Measurements from ENCODE around the gene S100A1.
"Not testable (repeated sequence)": the region's sequence is repeated elsewhere in the genome, so short reads cannot be mapped to it uniquely, and the experiment has no call there.

The S100A1 gene

DNA sequence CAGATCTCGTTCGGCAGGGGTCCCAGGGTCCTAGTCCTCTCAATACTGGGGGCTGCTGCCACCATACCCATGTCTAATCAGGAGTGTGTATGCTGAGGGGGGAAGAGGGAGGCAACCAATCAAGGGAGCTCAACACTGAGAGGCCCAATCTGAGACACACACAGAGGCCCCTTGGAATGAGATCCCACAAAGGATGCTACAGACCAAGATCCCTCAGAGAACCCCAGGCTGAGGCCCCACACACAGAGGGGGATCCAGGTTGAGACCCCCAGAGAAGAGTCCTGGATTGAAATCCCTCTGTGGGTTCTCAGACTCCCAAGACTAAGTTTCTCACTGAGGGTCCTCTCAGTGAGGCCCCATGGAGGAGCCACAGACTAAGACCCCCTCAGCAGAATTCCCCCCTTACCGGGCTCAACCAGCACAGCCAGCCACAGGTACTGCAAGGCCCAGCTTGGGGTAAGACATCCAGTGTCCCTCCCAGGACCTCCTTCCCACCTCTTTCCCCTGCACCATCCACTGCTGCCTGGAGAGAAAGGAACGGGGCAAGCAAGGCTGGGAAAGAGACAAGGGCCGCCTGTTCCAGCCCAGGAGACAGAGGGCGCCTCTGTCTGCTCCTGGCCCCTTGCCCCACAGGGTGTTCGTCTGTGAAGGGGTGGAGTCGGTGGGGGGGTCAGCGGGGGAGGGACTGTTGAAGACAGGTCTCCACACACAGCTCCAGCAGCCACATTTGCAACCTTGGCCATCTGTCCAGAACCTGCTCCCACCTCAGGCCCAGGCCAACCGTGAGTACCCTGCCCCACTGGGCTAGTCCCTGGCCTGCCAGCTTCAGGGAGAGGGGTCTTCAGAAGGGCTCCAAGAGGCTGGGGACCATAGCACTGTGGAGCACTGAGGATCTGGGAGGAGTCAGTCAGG lies at the start of gene S100A1:
S100A1 (plus strand) TSS at position 720 of the 912 bp plus-strand sequence. CDS start 2,088 bp downstream, outside the sequence.
- no peak for DNase-seq

DNA sequence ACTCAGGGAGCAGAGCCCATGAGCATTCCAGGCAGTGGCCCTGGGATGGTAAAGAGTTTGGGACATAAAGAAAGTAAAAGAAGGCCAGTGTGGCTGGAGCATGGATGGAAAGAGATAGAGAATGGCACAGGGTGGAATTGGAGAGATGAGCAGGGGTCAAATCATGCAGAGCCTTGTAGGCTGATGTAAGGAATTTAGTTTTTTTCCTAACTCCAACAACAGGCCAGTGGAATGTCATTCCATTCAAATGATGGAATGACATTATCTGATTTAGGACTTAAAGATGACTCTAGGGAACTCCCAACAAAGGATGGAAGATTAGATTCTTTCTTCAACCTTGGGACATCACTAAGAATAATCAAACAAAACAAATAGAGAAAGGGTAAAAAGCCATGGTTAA lies 49.7 kb upstream of the S100A1 start:
- DNase-seq, result no peak

DNA sequence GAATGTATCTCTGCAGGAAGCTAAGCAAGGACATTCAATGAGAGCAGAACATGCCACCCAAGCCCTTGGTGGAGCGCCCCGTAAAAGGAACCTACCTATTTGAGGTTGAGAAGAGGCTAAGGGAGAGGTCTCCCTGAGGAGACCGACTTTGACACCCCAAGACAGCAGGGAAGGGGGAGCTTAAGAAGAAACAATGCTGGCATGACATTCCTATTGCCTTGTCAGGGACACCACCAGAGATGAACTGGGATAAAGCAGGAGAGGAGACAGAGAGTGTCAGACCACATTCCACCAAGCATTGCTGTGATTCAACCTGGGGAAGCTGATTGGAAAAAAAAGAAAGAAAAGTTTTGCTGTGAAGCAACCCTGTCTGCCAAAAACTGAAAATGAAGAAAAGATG lies 49.3 kb upstream of the S100A1 start:
- DNase-seq, result no peak

DNA sequence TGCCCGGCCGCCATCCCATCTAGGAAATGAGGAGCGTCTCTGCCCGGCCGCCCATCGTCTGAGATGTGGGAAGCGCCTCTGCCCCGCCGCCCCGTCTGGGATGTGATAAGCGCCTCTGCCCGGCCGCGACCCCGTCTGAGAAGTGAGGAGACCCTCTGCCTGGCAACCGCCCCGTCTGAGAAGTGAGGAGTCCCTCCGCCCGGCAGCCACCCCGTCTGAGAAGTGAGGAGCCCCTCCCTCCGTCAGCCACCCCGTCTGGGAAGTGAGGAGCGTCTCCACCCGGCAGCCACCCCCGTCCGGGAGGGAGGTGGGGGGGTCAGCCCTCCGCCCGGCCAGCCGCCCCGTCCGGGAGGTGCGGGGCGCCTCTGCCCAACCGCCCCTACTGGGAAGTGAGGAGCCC lies 45.4 kb upstream of the S100A1 start:
- DNase-seq, result not testable (repeated sequence)

DNA sequence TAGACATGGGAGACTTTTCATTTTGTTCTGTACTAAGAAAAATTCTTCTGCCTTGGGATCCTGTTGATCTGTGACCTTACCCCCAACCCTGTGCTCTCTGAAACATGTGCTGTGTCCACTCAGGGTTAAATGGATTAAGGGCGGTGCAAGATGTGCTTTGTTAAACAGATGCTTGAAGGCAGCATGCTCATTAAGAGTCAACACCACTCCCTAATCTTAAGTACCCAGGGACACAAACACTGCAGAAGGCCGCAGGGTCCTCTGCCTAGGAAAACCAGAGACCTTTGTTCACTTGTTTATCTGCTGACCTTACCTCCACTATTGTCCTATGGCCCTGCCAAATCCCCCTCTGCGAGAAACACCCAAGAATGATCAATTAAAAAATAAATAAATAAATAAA lies 44.7 kb upstream of the S100A1 start:
- DNase-seq, result not testable (repeated sequence)

DNA sequence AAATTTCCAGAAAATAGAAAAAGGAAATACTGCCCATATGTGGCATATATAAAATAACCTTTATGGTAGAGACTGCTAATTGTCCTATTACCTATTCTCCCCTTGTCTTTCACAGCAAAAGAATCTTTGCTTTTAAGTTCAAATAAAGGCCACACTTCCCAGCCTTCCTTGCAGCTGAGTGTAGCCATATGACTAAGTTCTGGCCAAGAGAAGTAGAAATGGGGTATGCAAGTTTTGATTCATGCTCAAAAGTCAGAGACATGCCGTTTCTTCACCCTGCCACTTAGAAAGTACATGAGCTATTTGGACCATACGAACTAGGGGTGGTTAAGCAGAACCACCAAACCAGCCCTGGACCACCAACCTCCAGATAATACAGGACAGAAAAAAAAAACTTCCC lies 44.3 kb upstream of the S100A1 start:
- no peak for DNase-seq

DNA sequence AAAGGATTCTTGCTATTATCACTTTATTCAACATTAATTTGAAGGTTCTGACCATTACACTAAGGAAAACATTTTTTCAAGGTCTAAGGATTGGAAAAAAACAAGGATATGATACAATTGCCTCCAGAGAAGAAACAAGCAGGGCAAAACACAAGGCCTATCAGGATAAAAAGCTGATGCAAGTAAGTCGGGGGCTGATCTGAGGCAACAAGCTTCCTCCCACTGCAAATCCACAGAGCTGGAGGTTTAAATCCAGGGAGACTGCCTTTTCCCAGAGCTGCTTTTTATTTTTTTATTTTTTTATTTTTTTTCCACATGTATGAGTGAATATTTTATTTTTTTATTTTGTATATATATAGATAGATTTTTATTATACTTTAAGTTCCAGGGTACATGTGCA lies 43.2 kb upstream of the S100A1 start:
- DNase-seq, result no peak

DNA sequence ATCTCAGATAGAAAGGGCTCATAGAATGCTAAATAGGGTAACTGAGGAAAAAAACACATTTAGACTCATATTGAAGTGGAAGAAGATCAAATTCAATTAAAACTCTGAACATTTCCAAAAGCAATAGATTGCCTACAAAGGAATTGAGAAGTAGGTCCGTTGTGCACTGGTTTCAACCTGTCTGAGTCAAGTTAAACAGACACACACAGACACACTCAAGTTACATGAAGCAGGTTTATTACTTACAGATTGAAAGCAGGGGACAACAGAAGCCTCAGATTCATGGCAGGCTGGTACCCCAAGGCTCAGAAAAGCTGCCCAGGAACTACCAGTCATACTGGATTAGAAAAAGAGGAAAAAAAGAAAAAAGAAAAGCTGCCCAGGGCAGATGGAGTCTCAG lies 41.9 kb upstream of the S100A1 start:
- no peak for DNase-seq

DNA sequence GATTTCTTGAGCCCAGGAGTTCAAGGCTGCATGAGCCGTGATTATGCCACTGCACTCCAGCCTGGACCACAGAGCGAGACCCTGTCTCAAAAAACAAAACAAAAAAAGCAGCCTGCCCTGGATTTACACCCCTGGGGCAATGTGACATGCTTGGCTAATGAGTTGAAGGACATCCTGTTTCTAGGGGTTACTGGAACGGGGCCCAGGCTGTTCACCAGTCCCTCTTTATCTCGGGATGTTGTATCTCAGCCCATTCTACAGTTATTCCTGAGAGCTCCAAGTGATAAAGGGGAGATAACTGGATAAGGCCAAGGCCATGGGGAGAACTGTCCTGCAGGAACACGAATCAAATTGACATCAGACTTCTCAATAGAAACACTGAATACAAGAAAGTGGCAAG lies 40.9 kb upstream of the S100A1 start:
- DNase-seq, result no peak

DNA sequence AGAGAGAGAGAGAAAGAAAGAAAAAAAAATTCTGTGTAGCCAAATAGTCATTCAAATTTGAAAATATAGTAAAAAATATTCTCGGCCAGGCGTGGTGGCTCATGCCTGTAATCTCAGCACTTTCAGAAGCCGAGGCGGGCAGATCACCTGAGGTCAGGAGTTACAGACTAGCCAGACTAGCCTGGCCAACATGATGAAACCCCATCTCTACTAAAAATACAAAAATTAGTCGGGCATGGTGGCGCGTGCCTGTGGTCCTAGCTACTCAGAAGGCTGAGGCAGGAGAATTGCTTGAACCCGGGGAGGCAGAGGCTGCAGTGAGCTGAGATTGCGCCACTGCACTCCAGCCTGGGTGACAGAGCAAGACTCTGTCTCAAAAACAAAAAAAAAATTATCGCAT lies 40.2 kb upstream of the S100A1 start:
- not testable (repeated sequence) for DNase-seq

DNA sequence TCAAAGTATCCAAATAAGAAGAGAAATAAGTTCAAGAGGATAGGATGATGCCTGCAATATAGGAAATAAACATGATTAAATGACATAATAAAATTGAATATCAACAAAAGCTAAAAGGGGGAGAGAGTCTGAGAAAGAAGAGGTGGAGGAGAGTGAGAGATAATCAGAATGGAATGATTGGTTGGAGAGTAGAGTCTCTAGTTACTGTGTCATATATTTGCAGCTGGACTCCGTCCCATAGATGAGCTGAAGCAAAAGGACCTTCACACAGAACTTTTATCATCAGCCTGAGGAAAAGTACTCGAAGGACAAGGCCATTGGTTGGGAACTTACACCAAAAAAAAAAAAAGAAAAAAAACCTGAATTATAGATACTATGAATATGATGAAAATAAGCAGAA lies 39.8 kb upstream of the S100A1 start:
- no peak for DNase-seq

DNA sequence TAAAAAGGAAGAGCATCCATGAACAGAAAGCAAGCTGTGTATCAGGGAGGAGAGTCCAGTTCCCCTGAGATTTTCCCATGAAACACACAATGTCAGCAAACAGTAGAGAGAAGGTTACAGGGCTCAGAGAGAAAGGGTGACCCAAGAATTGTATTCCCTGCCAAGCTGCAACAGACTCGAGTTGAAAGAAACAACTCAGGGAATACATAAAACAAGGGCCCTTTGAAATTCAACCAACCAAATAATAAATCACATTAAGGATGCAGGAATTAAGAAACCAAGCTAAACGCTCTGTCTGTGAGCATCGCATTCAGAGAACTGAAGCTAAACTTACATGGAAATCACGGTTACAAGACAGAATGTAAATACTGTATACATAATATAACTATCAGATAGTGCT lies 35.5 kb upstream of the S100A1 start:
- DNase-seq, result no peak

DNA sequence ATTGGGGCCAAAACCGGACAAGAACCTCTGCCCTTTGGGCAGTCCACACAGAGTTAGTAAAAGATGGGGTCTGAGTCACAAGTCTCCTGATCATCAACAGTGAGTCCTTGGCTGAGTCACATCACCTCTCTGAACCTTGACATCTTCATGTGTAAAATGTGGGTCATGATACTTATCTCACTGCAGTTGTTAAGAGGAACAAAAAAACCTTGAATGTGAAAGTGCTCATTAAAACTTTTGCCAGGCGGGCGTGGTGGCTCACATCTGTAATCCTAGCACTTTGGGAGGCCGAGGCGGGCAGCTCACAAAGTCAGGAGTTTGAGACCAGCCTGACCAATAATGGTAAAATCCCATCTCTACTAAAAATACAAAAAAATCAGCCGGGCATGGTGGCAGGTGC lies 31.0 kb upstream of the S100A1 start:
- no peak for DNase-seq

DNA sequence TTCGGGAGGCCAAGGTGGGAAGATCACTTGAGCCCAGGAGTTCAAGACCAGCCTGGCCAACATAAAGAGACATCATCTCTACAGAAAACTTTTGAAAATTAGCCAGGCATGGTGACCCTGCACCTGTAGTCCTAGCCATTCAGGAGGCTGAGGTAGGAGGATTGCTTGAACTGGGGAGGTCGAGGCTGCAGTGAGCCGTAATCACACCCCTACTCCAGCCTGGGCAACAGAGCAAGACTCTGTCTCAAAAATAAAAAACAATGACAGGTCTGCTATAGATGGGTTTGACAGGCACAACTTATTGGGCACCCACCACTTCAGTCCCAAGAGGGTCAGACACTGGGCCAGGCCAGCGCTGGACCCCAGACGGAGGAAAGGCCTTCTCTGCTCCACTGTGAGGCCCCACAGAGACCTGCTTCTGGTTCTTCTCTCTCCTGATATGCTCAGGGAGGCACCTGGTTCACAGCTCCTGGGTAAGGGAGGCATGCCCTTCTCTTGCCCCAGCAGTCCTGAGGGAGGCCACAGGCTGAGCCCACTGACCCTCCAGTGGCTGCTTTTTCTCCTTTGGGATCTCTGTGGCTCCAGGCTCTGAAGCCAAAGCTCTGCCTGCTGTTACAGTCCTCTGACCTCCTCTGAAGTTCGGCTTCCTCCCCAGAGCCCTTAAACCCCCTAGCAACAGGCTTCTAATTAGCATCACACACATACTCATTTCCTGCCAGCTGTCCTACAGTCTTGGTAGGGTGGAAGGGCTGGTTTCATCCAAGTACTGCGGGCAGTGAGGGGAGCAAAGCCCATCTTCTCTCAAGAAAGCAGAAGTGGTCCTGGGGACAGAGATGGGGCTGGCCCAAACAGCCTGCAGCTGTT lies 29.7 kb upstream of the S100A1 start:
- DNase-seq, result no peak

DNA sequence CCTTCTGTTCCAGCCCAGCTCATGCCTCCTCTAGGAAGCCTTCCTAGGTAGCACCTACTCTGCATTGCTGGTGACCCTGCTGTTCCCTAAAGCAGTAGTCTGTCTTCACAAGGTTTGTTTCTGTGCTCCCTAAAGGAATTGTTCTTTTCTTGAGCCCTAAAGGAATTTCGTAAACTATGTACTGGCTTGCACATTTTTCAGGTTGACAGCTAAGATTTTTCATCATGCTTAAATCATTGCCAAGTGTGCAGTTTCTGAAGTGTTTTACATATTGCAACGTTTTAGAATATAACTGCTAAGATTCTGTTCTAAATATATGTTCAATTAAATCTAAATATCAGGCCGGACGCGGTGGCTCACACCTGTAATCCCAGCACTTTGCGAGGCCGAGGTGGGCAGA lies 28.4 kb upstream of the S100A1 start:
- no peak for DNase-seq

DNA sequence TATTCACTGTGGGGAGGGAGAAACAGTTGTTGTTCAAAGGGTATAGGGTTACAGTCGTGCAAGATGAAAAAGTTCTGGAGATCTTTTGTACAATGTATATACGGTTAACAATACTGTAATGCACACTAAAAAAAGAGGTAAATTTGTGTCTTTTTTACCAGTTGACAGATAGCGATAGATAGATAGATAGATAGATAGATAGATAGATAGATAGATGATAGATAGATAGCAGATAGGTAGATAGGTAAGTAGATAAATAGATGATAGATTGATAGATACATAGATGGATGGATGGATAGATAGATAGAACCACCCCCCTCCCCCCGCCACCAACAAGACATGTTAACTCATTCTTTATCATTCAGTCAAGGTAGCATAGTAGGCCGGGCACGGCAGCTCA lies 25.5 kb upstream of the S100A1 start:
- no peak for DNase-seq

DNA sequence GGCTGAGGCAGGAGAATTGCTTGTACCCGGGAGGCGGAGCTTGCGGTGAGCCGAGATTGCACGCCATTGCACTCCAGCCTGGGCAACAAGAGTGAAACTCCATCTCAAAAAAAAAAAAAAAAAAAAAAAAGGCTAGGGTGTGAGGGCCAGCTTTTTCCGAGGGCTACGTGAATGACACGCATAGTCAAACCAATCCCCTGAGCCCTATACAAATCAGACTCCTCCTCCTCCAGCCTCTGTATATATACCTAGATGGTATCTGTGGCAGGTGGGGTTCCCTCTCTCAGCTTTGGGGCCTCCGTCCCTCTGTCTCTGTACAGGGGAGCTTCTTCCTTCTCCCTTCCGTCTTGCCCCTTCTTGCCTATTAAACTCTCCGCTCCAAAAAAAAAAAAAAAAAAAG lies 22.0 kb upstream of the S100A1 start:
- DNase-seq, result no peak

DNA sequence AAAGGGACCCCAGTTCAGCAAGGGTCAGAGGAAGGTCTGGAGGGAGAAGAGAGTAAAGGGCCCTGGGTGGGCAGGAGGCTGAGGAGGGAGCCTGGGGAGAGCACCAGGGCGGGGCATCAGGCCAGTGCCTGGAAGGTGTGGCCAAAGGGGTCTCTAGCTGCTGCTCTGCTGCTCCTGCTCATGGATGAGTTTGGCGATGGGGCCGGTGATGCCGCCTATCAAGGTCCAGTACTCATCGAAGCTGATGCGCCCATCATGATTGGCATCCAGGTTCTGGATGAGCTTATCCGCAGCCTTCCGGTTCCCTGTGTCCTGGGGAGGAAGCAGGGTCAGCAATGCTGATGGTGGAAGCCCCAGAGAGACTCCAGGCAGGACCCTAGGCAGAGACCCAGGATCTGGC lies 20.9 kb upstream of the S100A1 start:
- no peak for DNase-seq

DNA sequence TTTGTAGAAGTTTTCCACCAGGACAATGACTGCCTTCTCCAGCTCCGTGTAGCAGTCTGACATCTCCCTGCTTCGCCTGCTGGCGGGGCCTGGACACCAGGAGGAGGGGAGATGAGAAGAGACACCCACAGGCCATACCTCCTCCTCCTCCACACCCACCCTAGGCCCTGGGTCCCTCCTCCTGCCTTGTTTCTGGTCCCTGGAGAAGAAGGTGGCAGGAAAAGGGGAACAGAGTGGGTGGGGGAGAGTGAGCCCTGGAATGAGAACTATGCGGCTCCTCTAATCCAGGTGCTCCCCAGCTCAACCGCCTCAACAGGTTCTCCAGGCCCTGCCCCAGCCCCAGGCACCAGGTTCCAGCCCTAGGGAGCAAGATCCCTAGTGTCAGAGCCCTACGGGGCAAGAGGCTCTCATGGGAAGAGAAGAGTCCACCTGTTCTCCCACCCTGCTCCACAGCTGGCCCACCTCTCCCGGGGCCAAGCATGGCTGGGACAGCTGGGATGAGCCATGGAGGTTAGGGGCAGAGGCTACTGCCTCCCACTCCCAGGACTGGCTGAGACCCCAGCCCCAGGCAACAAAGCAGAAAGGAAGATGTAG lies 20.0 kb upstream of the S100A1 start:
- DNase-seq, result no peak

DNA sequence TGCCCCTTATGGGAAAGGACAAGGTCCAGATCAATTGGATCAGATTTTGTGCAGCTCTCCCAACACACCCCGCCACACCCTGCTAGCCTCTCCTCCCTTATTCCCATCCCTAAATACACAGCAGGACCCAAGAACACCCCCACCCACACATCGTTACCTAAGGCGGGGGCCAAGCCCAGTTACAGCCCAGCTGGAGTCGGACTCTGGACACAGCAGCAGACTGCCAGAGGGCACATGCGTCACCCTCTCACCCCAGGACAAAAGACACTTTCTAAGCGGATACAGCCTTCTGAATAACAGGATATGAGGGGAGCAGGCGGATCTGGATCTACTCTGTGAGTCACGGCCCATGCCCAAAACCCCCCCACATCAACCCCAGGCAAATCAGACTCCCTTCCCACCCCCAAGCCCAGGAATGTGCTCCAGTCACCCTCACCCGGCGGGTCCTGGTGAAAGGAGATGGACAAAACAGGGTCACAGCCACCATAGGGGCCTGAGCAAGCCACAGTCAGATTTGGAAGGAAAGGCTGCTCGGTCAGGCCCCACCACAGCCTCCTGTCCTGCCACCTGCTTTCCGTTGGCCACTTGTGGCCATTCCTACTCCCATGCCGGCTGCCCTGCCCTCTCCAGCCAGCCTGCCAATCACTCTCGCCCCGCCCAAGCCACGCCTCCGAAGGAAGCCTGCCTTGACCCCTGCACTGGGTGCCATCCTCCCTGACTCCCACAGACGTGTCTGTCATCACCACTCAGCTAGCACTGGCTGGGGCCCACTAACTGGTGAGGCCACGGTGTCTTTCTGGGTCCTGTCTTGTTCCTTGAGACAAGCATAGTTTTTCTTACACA lies 19.3 kb upstream of the S100A1 start:
- DNase-seq, result no peak

DNA sequence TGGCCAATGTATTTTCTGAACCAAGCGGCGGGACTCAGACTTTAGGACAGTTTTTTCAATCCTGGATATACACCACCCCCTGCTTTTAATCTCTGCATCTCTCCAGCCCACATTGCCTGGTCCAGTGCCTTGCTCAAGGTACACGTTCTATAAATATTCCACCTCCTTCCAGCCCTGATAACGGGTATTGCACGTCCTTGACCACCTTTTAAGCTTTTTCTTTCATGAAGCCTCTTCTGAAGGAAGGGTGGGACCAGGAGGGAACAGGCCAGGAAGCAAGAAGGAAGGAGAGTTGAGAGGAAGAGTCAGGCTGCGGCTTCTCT lies 18.7 kb upstream of the S100A1 start:
- DNase-seq, result no peak

DNA sequence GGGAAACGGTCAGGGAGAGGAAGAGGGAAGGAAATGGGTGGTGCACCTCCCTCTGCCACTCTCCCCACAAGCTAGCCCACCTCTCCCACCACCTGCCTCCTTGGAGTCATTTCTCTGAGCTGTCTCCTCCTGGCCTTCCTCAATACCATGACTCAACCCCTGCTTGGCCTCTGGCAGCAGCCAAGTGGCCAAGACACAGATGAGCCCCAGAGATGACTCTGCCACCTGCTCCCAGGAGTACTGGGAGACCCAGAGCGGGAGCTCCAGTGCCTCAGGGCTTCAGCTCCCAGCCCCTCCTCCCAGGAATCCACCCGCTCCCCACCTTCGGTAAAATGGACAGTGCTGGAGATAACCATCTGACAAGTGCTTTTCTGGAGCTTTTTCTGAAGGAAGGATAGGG lies 17.9 kb upstream of the S100A1 start:
- no peak for DNase-seq

DNA sequence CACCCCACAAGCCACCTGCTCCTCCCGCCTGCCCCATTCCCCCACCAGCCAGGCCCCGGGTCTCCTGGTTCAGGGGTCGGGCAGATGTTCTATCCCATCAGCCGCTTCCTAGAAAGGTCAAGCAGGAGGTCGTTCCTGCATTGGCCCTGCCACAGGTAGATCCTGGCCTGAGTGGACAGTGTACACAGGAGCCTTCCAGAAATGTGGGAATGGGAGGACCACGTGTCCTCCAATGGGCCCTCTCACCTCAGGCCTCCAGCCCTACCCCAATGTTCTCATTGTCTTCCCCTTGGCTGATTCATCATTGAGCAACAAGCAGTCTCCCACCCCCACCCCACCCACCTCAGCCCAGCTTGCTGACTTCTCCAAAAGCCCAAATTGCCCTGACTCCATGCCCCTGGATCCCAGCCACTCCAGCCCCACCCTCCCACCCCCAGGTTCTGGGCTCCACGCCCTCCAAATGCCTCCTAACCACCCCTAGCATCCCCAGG lies 17.4 kb upstream of the S100A1 start:
- DNase-seq, result no peak

All from NCI-H526 treated with DMSO at 0.1 percent for 48 hours (cell line).